ENCODE measurements around the gene PSAT1. TPM values are rescaled to one million over a fixed set of nuclear protein-coding genes. Genes with fewer than 3 reads are reported as not detected.

The PSAT1 gene
- total and polyA plus RNA-seq, 2 of the 8 experiments (the other 6 are each of a cell fraction or from before 2014, with no cell fraction given), result 204 to 341 TPM

DNA sequence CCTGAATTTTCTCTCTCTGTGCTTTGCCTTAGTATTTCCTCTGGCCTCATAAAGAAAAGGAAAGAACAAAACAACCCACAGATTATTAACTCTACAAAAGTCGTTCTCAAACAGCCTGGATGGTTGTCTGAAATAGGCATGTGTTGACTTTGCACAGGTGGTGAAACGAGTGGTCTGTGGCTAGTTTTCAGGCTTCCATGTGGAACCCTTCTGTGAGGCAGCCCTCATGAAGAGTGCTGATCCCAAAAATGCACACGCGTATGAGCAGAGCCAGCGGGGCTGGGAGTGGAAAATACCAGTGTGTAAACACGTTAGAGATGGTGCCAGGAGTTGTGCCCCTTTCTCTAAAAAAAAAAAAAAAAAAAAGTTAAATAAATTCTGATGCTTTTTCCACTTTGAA is 4.9 kb upstream of the PSAT1 start:
- H4K5ac ChIP-seq (ENCODE audit: insufficient read length, low read depth, low read length), result no peak overlapping the region
- H2BK5ac ChIP-seq (ENCODE audit: low read depth, low read length), result no peak overlapping the region
- no peak overlapping the region for H3K4me2 ChIP-seq (ENCODE audit: insufficient read depth in 1 of 2, low read depth in 2 of 2, low read length in 2 of 2)
- no peaks in the 10 kb centered on the region for H3K79me1 ChIP-seq (ENCODE audit: low read depth, low read length)
- no peaks in the 10 kb centered on the region for H3K27me3 ChIP-seq (replicated peaks in 1 of 4; ENCODE audit: control insufficient read depth in 3 of 4, extremely low read depth in 1 of 4, insufficient read depth in 3 of 4, low read length in 3 of 4)
- no peak overlapping the region for H2BK120ac ChIP-seq (replicated peaks; ENCODE audit: low read depth, low read length)
- H3K4me1 ChIP-seq (replicated peaks in 1 of 4; ENCODE audit: control insufficient read depth in 3 of 4, insufficient read depth in 4 of 4, low read length in 3 of 4), result peaks cover 8 to 16% (median 10%) of the 10 kb centered on the region in 4 experiments; a peak in 6 of 7 replicates
- H3K4me3 ChIP-seq (ENCODE audit: extremely low read depth in 1 of 4, insufficient read depth in 2 of 4, low read depth in 3 of 4, low read length in 4 of 4), result no peak overlapping the region
- H3K23ac ChIP-seq (ENCODE audit: insufficient read length), result no peak overlapping the region
- WGBS, 2 experiments (ENCODE audit: extremely low coverage in 1 of 2, insufficient coverage in 1 of 2, insufficient read length in 1 of 2, insufficient replicate concordance in 2 of 2, low coverage in 1 of 2, low lambda C conversion rate in 2 of 2, missing lambda C conversion rate in 1 of 2), result 88% methylated on average over 6 of the region's 6 CpGs; no CpG with 5 or more reads in 1 of the 2 experiments
- no peak overlapping the region for H2BK20ac ChIP-seq (ENCODE audit: low read length)
- H3K36me3 ChIP-seq (ENCODE audit: control insufficient read depth in 2 of 4, insufficient read depth in 4 of 4, low read length in 3 of 4), result no peaks in the 10 kb centered on the region
- H3K56ac ChIP-seq (replicated peaks; ENCODE audit: insufficient read length, low read depth, low read length), result no peak overlapping the region
- H4K8ac ChIP-seq (ENCODE audit: extremely low read depth, insufficient read depth, low read length), result no peak overlapping the region
- no peak for FAIRE-seq
- H3K14ac ChIP-seq (ENCODE audit: insufficient read length), result no peak overlapping the region
- no peak overlapping the region for H2BK15ac ChIP-seq (ENCODE audit: low read length)
- H3K4ac ChIP-seq (replicated peaks; ENCODE audit: insufficient read length, low read depth, low read length), result no peak overlapping the region
- H2AFZ ChIP-seq (ENCODE audit: low read length), result no peak overlapping the region
- H3K27ac ChIP-seq (ENCODE audit: low read depth, low read length), result no peak overlapping the region
- H4K20me1 ChIP-seq (replicated peaks in 1 of 2; ENCODE audit: control insufficient read depth in 1 of 2, insufficient read depth in 2 of 2, low read length in 2 of 2), result no peaks in the 10 kb centered on the region
- ChIA-PET CTCF (ENCODE audit: partially characterized antibody) (no interaction called here), POLR2A (ENCODE audit: partially characterized antibody) (interaction anchor here (1.1 to 27.8 kb wide), 4 partner anchors 13 to 261 kb away, joined by 3 to 936 read pairs (median 521); partner anchors contain the start of gene GNAQ)
- H3K79me2 ChIP-seq (ENCODE audit: control insufficient read depth in 1 of 2, insufficient read depth in 2 of 2, low read length in 2 of 2), result peaks cover 0 to under 1% of the 10 kb centered on the region in 2 experiments; a peak in 2 of 4 replicates
- H4K91ac ChIP-seq (replicated peaks; ENCODE audit: insufficient read length, low read length), result no peak overlapping the region
- no peak overlapping the region for H3K18ac ChIP-seq (ENCODE audit: extremely low read depth, low read length)
- no peak overlapping the region for H2BK12ac ChIP-seq (ENCODE audit: low read depth, low read length)
- H3K9ac ChIP-seq (replicated peaks in 1 of 4; ENCODE audit: extremely low read depth in 1 of 4, low read depth in 3 of 4, low read length in 3 of 4), result no peak overlapping the region
- DNase-seq (ENCODE audit: low read depth in 1 of 2, low spot score in 2 of 2), result no peak
- H3K9me3 ChIP-seq (ENCODE audit: insufficient read depth in 2 of 2, low read depth in 1 of 2, low read length in 1 of 2), result no peaks in the 10 kb centered on the region
- H3K23me2 ChIP-seq (ENCODE audit: low read depth, low read length), result peaks cover 5% of the 10 kb centered on the region; the same call in 1 of the 2 replicates
- no peak overlapping the region for H2AK5ac ChIP-seq (ENCODE audit: low read depth, low read length)
- TF ChIP-seq POLR2A (IDR thresholded peaks at IDR 0.05; ENCODE audit: control extremely low read depth in 1 of 2, low read depth in 2 of 2, low read length in 2 of 2) (no peak), SP1 (IDR thresholded peaks at IDR 0.05; ENCODE audit: low read depth, low read length) (no peak), BRCA1 (IDR thresholded peaks at IDR 0.05; ENCODE audit: low read depth, low read length) (no peak), SIN3A (conservative IDR thresholded peaks at IDR 0.05 in 1 of 2, IDR thresholded peaks at IDR 0.05 in 1 of 2; ENCODE audit: low read depth in 1 of 2, low read length in 2 of 2) (no peak), KDM1A (IDR thresholded peaks at IDR 0.05; ENCODE audit: borderline replicate concordance, low read length) (no peak), JUND (IDR thresholded peaks at IDR 0.05; ENCODE audit: low read length) (no peak), SAP30 (IDR thresholded peaks at IDR 0.05; ENCODE audit: insufficient read depth, insufficient replicate concordance, low read length) (no peak), EGR1 (IDR thresholded peaks at IDR 0.05; ENCODE audit: borderline replicate concordance, low read depth, low read length) (no peak), RBBP5 (IDR thresholded peaks at IDR 0.05; ENCODE audit: borderline replicate concordance, low read depth, low read length) (no peak), SP2 (IDR thresholded peaks at IDR 0.05; ENCODE audit: low read length) (no peak), KDM5A (IDR thresholded peaks at IDR 0.05; ENCODE audit: low read length) (no peak), SRF (IDR thresholded peaks at IDR 0.05; ENCODE audit: low read depth, low read length) (no peak), CBX5 (IDR thresholded peaks at IDR 0.05; ENCODE audit: low read depth, low read length) (no peak)
- TF ChIP-seq, protein P1, sequence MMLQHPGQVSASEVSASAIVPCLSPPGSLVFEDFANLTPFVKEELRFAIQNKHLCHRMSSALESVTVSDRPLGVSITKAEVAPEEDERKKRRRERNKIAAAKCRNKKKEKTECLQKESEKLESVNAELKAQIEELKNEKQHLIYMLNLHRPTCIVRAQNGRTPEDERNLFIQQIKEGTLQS (IDR thresholded peaks at IDR 0.05; ENCODE audit: insufficient read depth, low read depth, low read length), result no peak

Data from H1 (cell line).